SU-DHL-6 (cell line): ENCODE measurements around the gene CD6.

Experiments
- H2AFZ ChIP-seq: fragments of 200-600 bp; sonication (generic); 2 replicates; pipeline ENCODE4 v1.6.1; 2014; ENCODE audit warnings: low read depth, mild to moderate bottlenecking, moderate library complexity, mixed read lengths, antibody characterized with exemption, low read length; ENCODE audit not compliant: severe bottlenecking
- H3F3A ChIP-seq: fragments of 200-600 bp; shearing (Covaris generic); 2 replicates; pipeline ENCODE4 v1.6.0; 2016; ENCODE audit warnings: antibody characterized with exemption, mild to moderate bottlenecking; ENCODE audit not compliant: insufficient read depth
- H3K27ac ChIP-seq: fragments of 200-600 bp; sonication (generic); 2 replicates; pipeline ENCODE4 v1.5.1; 2016; ENCODE audit warnings: low read depth, mild to moderate bottlenecking, low read length, moderate library complexity, mixed read lengths
- H3K27me3 ChIP-seq: fragments of 200-600 bp; sonication (generic), shearing (Covaris generic); 2 replicates; pipeline ENCODE4 v1.6.0; 2014; ENCODE audit warnings: mild to moderate bottlenecking, low read length
- H3K36me3 ChIP-seq: fragments of 200-600 bp; sonication (generic); 2 replicates; pipeline ENCODE4 v1.6.1; 2014; ENCODE audit warnings: mild to moderate bottlenecking, low read length, mixed read lengths
- H3K4me2 ChIP-seq: fragments of 300-600, 200-600 bp; shearing (Covaris generic), sonication (generic); 2 replicates; pipeline ENCODE4 v1.6.0; 2014; ENCODE audit warnings: low read length, low read depth, mild to moderate bottlenecking; ENCODE audit not compliant: poor library complexity, severe bottlenecking
- H3K4me3 ChIP-seq: fragments of 200-600 bp; sonication (generic); 2 replicates; pipeline ENCODE4 v1.5.1; 2014; ENCODE audit warnings: antibody characterized with exemption, low read length, mild to moderate bottlenecking, mixed read lengths; ENCODE audit not compliant: insufficient read depth, poor library complexity, severe bottlenecking
- H3K79me2 ChIP-seq: fragments of 200-600 bp; sonication (generic); 2 replicates; pipeline ENCODE4 v1.6.1; 2014; ENCODE audit warnings: mild to moderate bottlenecking, low read length, moderate library complexity; ENCODE audit not compliant: insufficient read depth
- H3K9ac ChIP-seq: fragments of 200-600 bp; sonication (generic); 2 replicates; pipeline ENCODE4 v1.7.0; 2014; ENCODE audit warnings: mild to moderate bottlenecking, low read length
- H3K9me2 ChIP-seq: fragments of 200-600 bp; sonication (generic); replicated peaks from 2 replicates; pipeline ENCODE4 v1.6.1; 2014; ENCODE audit warnings: low read length; ENCODE audit not compliant: insufficient read depth
- H3K9me3 ChIP-seq: fragments of 200-600 bp; sonication (generic); 2 replicates; pipeline ENCODE4 v1.6.1; 2014; ENCODE audit warnings: low read length, mixed read lengths; ENCODE audit not compliant: insufficient read depth
- H4K20me1 ChIP-seq: fragments of 200-600 bp; sonication (generic); 2 replicates; pipeline ENCODE4 v1.6.1; 2014; ENCODE audit warnings: low read depth, mild to moderate bottlenecking, antibody characterized with exemption, low read length, moderate library complexity, mixed read lengths
- EZH2phosphoT487 ChIP-seq: fragments of 200-600 bp; sonication (generic), shearing (Covaris generic); conservative IDR thresholded peaks from 2 replicates; pipeline ENCODE4 v1.6.1; 2018; ENCODE audit warnings: mild to moderate bottlenecking, antibody characterized with exemption, low read length, moderate library complexity, mixed read lengths
- TF ChIP-seq, protein P1 (sequence below): fragments of 200-600 bp; sonication (generic); IDR thresholded peaks from one replicate; pipeline ENCODE4 v1.5.1; 2017; ENCODE audit warnings: antibody characterized with exemption, mild to moderate bottlenecking, low read length, moderate library complexity; ENCODE audit not compliant: insufficient read depth, poor library complexity, severe bottlenecking

Gene CD6

DNA sequence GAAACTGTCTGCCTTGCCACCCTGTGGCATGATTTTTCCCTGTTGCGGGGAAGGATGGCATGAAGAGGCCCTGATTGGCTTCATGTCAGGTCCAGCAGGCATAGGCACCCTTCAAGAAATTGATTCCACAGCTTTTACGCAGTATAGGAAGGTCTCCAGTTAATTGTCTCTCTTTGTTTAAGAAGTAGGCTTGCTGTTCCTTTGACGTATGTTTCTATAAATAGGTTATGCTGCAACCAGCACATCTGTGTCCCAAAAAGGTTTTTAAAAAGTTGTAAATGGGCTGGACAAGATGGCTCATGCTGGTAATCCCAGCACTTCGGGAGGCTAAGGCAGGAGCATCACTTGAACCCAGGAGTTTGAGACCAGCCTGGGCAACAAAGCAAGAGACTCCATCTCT is 62.6 kb downstream of the CD6 start:
- Histone ChIP-seq H2AFZ (no peak overlapping the region), H3K4me3 (no peak overlapping the region), H3K9ac (no peak overlapping the region), H3K27me3 (no peaks in the 10 kb centered on the region), H4K20me1 (no peaks in the 10 kb centered on the region), H3K79me2 (no peaks in the 10 kb centered on the region), H3K9me2 (no peaks in the 10 kb centered on the region), H3K9me3 (no peaks in the 10 kb centered on the region), H3K4me2 (no peak overlapping the region), H3K27ac (no peak overlapping the region), H3K36me3 (no peaks in the 10 kb centered on the region), H3F3A (no peaks in the 10 kb centered on the region)
- TF ChIP-seq, protein P1, sequence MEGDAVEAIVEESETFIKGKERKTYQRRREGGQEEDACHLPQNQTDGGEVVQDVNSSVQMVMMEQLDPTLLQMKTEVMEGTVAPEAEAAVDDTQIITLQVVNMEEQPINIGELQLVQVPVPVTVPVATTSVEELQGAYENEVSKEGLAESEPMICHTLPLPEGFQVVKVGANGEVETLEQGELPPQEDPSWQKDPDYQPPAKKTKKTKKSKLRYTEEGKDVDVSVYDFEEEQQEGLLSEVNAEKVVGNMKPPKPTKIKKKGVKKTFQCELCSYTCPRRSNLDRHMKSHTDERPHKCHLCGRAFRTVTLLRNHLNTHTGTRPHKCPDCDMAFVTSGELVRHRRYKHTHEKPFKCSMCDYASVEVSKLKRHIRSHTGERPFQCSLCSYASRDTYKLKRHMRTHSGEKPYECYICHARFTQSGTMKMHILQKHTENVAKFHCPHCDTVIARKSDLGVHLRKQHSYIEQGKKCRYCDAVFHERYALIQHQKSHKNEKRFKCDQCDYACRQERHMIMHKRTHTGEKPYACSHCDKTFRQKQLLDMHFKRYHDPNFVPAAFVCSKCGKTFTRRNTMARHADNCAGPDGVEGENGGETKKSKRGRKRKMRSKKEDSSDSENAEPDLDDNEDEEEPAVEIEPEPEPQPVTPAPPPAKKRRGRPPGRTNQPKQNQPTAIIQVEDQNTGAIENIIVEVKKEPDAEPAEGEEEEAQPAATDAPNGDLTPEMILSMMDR: no peak
- no peak for TF ChIP-seq EZH2phosphoT487

DNA sequence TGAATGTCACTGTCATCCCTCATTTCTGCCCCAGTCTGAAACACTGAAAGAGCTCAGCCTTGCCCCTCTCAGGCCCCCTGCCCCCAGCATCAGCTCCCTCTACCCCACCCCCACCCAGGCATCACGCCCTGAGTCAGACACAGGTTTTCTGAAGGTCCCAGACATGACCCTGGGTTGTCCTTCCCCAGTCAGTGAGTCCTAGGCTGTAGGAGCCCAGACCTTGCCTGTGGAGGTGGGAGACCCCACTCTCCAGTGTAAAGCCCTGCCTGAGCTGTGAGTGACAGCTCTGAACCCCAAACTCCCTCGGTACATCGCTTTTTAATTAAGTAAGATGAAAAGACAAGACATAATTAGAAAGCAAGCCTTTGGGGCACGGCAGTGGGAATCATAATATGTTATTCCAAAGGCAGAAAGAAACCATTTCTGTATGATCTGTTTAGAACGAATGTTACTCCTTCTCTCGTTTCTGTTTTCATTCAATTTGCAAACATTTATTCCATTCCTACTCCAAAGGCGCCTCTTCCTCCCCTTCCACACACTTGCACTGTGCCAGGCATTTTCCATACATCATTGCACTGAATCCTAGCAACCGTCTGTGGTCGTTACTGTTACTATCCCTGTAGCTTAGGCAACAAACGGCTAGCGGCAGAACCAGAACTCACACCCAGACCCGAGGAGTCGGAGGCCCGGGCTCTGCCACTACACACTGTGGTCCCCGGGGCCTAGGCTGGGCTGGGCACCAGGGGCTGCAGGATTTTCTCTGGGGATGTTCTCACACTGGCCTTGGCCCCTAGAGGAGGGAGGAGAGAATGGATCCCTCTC is 63.4 kb downstream of the CD6 start:
- Histone ChIP-seq H3K27ac (no peak overlapping the region), H3K9ac (no peak overlapping the region), H3K9me3 (no peaks in the 10 kb centered on the region), H2AFZ (no peak overlapping the region), H3K79me2 (no peaks in the 10 kb centered on the region), H4K20me1 (no peaks in the 10 kb centered on the region), H3K9me2 (no peaks in the 10 kb centered on the region), H3K4me2 (no peak overlapping the region), H3K36me3 (no peaks in the 10 kb centered on the region), H3K4me3 (no peak overlapping the region), H3F3A (no peaks in the 10 kb centered on the region), H3K27me3 (no peaks in the 10 kb centered on the region)
- no peak for TF ChIP-seq EZH2phosphoT487
- TF ChIP-seq, protein P1: no peak

DNA sequence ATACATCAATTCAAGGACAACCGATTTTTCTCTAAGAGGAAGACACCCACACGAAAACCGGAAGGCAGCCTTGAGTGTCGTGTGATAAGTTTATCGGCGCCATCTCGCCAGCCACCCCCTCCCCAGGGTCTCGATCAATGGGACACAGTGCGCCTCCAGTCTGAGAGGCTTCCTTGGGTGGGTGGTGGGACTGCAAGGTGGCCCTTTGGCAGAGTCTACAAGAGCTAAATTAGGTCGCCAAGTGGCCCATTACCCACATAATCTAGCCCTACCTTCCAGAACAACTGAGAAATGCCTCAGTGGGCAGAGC is 64.0 kb downstream of the CD6 start:
- H3K4me3 ChIP-seq: no peak overlapping the region
- no peaks in the 10 kb centered on the region for H3K79me2 ChIP-seq
- no peak overlapping the region for H3K4me2 ChIP-seq
- no peaks in the 10 kb centered on the region for H3K36me3 ChIP-seq
- no peaks in the 10 kb centered on the region for H3K9me2 ChIP-seq
- no peak overlapping the region for H2AFZ ChIP-seq
- no peak overlapping the region for H3K9ac ChIP-seq
- H4K20me1 ChIP-seq: no peaks in the 10 kb centered on the region
- H3K27ac ChIP-seq: no peak overlapping the region
- H3K9me3 ChIP-seq: no peaks in the 10 kb centered on the region
- no peak for TF ChIP-seq EZH2phosphoT487
- TF ChIP-seq, protein P1: no peak
- H3F3A ChIP-seq: no peaks in the 10 kb centered on the region
- H3K27me3 ChIP-seq: no peaks in the 10 kb centered on the region
